GM19239 (cell line): ENCODE data around the gene ACSM3.
A peak's percentile ranks its signal among the peaks of the same experiment; 100 is the strongest.
"Not testable (repeated sequence)": the region's sequence is repeated elsewhere in the genome, so short reads cannot be mapped to it uniquely, and the experiment has no call there.

Source experiments
- DNase-seq: peaks from one replicate; pipeline ENCODE4 v3.0.0; 2011; ENCODE audit warnings: low spot score; ENCODE audit not compliant: insufficient read length
- FAIRE-seq: peaks from 2 replicates; lab custom pipeline; 2011; peaks lifted over from hg19 to GRCh38; lab: Jason Lieb, UNC

The ACSM3 gene, protein sequence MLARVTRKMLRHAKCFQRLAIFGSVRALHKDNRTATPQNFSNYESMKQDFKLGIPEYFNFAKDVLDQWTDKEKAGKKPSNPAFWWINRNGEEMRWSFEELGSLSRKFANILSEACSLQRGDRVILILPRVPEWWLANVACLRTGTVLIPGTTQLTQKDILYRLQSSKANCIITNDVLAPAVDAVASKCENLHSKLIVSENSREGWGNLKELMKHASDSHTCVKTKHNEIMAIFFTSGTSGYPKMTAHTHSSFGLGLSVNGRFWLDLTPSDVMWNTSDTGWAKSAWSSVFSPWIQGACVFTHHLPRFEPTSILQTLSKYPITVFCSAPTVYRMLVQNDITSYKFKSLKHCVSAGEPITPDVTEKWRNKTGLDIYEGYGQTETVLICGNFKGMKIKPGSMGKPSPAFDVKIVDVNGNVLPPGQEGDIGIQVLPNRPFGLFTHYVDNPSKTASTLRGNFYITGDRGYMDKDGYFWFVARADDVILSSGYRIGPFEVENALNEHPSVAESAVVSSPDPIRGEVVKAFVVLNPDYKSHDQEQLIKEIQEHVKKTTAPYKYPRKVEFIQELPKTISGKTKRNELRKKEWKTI

GRCh38 chr16:20763461-20764232 is at the start of gene ACSM3:
Gene ACSM3, plus strand, starts transcription at chr16:20764014. Its CDS starts 6,021 bp downstream, at chr16:20770035.
- DNase-seq (peak; percentile 79), FAIRE-seq (peak; percentile 100)

DNA sequence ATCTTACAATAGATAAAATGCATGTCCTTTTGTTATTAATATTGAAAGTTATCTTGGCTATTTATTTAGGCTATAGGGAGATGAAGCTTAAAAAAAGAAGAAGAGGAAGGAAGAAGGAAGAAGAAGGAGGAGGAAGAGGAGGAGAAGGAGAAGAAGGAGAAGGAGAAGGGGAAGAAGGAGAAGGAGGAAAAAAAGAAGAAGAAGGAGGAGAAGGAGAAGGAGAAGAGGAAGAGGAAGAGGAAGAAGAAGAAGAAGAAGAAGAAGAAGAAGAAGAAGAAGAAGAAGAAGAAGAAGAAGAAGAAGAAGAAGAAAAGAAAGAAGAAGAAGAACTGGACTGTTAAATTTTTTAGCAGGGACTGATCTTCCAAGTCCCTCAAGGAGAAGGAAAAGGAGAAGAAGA is 46.1 kb upstream of the ACSM3 start:
- not testable (repeated sequence) for FAIRE-seq, DNase-seq

- FAIRE-seq = no peak
- no peak for DNase-seq
Measured at GRCh38 chr16:20720251-20720650, 43.6 kb upstream of the ACSM3 start.

DNA sequence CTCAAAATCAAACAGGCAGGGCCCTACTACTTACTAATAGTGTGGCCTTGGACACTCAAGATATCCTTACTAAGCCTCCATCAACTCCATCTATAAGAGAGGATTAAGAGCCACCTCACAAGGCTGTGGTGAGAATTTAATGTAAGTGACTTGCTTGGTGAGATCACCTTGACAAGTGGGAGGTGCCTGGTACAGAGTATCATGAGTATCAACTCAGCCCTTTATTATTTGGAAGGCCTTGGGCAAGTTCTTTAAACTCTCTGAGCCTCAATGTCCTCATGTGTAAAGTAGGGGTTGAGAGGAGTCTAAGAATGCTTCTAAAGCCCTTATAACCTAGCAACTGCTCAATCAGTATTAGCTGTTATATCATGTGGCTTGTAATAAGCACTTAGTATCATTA is 37.2 kb upstream of the ACSM3 start:
- no peak for DNase-seq
- FAIRE-seq = no peak

- DNase-seq = no peak
- FAIRE-seq = no peak
Measured at GRCh38 chr16:20727181-20727580, 36.6 kb upstream of the ACSM3 start.

DNA sequence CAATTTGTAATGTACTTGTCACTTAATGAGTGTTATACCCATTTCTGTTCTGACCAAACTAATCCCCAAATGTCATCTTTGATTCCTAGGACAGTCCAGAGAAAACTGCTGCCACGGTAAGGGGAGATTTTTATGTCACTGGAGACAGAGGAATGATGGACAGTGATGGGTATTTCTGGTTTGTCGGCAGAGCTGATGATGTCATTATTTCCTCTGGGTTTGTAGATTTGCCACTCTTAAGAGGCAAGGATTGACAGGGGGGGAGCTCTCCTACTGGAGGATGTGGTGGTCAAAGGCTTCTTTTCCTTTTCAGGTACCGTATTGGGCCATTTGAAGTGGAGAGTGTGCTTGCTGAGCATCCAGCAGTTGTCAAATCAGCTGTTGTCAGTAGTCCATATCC is 34.7 kb upstream of the ACSM3 start:
- DNase-seq (no peak), FAIRE-seq (no peak)

- DNase-seq = no peak
- no peak for FAIRE-seq
Measured at GRCh38 chr16:20734056-20734455, 29.8 kb upstream of the ACSM3 start.

DNA sequence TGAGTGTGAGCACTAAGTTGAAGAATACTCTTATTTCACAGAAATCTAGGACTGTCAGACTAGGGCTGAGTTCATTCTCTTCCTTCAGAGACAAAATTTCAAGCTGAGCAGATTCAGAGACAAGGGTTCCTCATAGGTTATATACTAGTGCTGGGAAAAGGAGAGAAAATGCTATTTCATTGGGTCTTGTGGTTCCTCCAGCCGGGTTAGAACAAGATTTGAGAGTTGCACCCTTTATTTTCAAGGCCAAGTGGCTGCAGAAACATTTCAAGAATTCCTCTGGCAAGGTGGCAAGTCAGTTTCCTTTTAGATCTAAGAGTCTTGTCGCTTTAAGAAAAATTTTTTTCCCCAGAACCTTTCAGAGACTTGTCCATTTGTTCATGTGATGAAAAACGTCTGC is 29.0 kb upstream of the ACSM3 start:
- FAIRE-seq (no peak), DNase-seq (no peak)

GRCh38 chr16:20735490-20735889 is 28.3 kb upstream of the ACSM3 start:
- FAIRE-seq = no peak

DNA sequence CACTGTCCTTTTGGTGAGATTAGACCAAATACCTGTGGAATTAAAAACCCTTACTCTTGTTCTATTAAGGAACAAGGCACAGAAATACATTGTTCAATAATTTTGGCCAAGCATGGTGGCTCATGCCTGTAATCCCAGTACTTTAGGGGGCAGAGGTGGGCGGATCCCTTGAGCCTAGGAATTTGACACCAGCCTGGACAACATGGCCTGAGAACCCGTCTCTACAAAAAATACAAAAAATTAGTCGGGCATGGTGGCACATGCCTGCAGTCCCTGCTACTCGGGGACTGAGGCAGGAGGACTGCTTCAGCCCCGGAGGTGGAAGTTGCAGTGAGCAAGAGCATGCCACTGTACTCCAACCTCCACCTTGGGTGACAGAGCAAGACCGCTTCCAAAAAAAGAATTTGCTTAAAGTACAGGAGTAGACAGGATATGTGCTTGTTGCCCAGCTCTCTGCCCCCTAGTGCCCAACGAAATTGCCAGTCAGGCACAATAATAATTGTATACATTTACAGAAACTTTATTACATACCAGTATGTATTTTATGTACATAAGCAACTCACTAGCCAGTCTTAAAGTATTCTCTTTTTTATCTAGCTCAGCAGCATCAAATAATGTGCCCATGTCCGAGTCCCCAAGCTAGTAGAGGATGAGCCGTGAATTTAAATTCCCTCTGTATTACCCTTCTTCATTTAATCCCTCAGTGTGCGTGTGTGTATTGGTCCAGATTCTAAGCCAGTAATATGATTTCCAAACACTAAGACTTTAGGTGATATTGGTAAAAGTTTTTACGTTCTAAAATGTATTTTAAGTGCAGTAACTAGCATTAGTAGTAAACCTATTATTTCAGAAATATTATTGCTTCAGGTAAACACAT is 23.6 kb upstream of the ACSM3 start:
- FAIRE-seq = no peak
- DNase-seq = no peak

More at GRCh38 chr16:20735490-20735889, 28.3 kb upstream of the ACSM3 start:
- no peak for DNase-seq

GRCh38 chr16:20740901-20741521 is 22.8 kb upstream of the ACSM3 start:
- DNase-seq = peak; percentile 72
- no peak for FAIRE-seq

DNA sequence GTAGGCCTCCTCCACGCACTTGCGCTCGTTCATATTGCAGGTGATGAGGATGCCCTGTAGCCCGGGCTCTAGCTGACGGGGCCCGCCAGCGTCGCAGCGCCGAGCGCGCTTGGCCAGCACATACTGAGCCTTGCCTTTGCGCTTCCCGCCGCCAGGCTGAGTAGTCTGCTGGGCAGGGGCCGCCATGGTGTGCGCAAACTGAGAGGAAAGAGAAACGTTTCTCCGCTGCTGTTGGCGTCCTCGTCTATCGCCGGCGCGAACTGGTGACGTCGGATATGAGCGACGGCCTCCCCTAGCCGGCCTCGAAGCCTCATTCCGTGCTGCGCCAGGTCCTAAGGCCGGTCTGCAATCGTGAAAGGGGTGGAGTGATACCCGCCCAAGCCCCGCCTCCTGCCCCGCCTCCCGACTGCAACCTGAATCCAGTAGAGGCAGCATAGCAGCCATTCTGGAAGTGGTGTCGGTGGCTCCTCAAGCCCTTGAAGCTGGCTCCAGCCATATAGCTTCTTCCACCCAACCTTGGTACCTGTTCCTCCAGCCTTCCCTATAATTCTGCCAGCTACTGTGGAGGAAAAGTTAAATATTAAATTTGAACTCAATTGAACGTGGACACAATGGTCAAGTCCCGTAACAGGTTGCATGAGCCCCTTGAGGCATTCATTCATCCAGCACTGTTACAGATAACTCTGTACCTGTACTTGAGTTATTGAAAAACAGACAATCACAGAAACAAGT is 22.1 kb upstream of the ACSM3 start, which contains the start of gene THUMPD1:
Gene THUMPD1 (minus strand): TSS at position 265 of the 732 bp plus-strand sequence. CDS start 79 bp downstream, at position 186.
- peak; percentile 89 for DNase-seq
- FAIRE-seq = peak; percentile 84

- FAIRE-seq (no peak), DNase-seq (no peak)
Measured at GRCh38 chr16:20743591-20743990, 20.2 kb upstream of the ACSM3 start.

DNA sequence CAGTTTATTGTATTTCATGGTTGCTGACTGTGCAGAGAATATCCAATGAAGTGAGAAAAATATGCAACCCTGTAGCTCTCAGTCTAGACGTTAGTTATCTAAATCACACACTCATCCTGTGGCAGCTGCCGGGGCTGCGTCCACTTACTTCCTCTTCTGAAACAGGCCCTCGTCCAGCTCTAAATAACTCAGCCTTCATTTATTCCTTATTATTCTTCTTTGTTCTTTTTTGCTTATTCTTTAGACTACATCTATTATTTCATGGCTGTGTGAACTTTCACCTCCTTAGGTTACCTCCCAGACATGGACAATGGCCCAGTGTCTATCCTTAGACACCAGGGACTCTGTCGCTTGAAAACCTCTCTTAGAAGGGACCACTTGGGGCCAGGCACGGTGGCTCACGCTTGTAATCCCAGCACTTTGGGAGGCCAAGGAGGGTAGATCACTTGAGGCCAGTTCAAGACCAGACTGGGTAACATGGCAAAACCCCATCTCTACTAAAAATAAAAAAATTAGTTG is 18.8 kb upstream of the ACSM3 start:
- DNase-seq (no peak), FAIRE-seq (no peak)

GRCh38 chr16:20746461-20746860 is 17.4 kb upstream of the ACSM3 start:
- DNase-seq = no peak
- FAIRE-seq = no peak

GRCh38 chr16:20747030-20747816 is 16.6 kb upstream of the ACSM3 start:
- FAIRE-seq (peak; percentile 82), DNase-seq (no peak)

GRCh38 chr16:20749474-20749873 is 14.3 kb upstream of the ACSM3 start:
- DNase-seq (no peak), FAIRE-seq (no peak)

DNA sequence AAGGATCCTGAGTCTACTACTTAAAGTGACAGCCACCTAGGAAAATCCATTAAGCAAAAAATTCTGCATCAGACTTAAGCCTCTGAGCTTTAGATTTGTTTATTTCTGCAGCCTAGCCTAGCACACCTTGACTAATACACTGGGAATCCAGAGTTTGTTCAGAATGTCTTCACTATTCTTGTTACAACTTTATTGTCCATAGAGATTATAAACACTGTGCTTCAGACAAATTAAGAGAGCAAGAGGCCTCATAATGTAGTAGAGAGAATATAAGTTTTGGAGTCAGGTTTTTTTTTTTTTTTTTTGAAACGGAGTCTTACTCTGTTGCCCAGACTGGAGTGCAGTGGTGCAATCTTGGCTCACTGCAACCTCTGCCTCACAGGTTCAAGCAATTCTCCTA is 13.3 kb upstream of the ACSM3 start:
- DNase-seq (no peak), FAIRE-seq (no peak)
